GM21390 (cell line): ENCODE measurements around the gene SLC22A13.
"Not testable (repeated sequence)": the region's sequence is repeated elsewhere in the genome, so short reads cannot be mapped to it uniquely, and the experiment has no call there.

ENCODE experiments used
- ATAC-seq: cut with Tn5 transposase; IDR thresholded peaks from one replicate; pipeline ENCODE4 v1.9.1; 2021; ENCODE audit not compliant: unreplicated experiment

The SLC22A13 gene

GRCh38 chr3:38297947-38298711, 32.5 kb downstream of the SLC22A13 start:
- no peak for ATAC-seq

DNA sequence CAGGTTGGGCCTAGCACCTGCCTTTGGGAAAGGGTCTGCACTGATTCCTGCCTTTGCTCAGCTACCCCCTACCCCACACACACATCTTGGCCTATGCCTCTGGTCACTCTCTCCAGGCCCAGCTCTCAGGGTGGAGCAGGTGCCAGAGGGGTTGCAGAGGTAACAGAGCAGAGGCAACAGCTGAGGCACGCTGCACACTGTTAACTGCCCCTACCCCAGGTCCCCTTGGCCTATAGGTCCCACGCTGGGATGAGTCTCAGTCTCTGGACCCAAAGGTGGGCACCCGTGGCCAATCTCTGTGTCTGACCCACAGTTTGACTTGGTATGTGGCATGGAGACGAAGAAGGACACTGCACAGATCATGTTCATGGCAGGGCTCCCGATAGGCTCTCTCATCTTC, 41.3 kb downstream of the SLC22A13 start:
- ATAC-seq = no peak

DNA sequence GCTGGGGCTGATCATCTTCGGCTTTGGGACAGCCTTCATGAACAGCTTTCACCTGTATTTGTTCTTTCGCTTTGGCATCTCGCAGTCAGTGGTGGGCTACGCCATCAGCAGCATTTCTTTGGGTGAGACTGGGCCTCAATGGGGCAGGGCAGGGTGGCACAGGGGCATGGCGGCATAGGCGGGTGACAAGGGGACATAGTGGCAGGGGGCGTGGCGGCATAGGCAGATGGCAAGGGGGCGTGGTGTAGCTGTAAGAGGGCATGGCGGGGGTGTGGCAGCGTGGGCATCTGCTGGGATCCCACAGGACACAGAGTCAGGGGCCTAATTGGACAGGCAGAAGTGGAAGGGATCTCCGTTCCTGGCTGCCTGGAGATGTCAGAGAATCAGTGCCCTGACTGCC, 42.0 kb downstream of the SLC22A13 start:
- no peak for ATAC-seq

DNA sequence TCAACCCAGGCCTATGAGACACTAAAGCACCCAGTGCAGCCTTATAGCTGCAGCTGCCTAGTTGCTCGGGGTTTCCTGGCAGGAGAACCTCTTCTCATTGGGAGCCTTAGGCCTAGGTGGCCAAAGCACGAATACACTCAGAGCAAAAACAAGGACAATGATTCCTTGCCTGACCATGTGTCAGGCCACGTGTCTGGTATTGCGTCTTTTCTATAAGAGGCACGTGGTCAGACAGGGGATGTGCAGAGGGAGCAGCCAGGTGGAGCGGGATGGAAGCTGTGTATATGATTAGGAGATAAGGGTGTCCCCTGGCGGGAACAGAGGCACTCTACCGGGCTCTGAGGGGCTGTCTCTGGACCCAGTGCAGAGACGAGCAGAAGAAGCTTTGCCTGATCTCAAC, 42.8 kb downstream of the SLC22A13 start:
- no peak for ATAC-seq

GRCh38 chr3:38311476-38311875, 45.9 kb downstream of the SLC22A13 start:
- ATAC-seq = no peak

- no peak for ATAC-seq
These were observed 46.3 kb downstream of the SLC22A13 start for GRCh38 chr3:38311941-38312340.

DNA sequence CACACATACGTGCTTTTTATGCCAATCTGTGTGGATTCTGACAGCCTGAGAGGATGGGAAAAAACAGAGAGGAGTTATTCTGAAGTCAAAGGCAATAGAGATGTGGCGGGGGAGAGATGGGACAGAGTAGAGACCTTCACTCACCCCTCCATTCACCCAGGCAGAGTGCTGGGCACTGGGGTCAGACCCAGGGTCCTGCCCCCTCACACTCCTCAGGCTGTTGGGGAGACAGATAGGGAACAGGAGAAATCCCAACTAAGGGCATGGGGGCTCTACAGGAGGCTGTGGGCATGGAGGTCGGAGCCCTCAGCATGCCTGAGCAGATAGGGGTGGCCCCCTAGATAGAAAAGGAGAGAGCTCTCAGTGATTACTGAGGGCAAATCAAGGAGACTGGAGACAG, 46.7 kb downstream of the SLC22A13 start:
- no peak for ATAC-seq

- ATAC-seq = no peak
These were observed 47.7 kb downstream of the SLC22A13 start for GRCh38 chr3:38313263-38313662.

DNA sequence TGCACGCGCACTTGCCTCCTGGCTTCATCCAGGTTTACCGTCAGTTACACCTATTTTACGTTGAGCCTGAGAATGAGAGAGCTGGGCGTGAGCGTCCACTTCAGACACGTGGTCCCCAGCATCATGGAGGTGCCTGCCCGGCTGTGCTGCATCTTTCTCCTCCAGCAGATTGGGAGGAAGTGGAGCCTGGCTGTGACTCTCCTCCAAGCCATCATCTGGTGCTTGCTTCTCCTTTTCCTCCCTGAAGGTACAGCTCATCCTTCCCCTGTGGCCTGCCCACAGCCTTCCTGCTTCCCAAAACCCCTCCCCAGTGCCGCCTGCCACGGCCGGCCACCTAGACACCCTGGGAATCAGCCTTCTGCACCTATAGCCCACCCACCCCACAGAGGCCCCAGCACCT, 48.1 kb downstream of the SLC22A13 start:
- ATAC-seq = no peak

GRCh38 chr3:38314112-38314763, 48.6 kb downstream of the SLC22A13 start:
- no peak for ATAC-seq

DNA sequence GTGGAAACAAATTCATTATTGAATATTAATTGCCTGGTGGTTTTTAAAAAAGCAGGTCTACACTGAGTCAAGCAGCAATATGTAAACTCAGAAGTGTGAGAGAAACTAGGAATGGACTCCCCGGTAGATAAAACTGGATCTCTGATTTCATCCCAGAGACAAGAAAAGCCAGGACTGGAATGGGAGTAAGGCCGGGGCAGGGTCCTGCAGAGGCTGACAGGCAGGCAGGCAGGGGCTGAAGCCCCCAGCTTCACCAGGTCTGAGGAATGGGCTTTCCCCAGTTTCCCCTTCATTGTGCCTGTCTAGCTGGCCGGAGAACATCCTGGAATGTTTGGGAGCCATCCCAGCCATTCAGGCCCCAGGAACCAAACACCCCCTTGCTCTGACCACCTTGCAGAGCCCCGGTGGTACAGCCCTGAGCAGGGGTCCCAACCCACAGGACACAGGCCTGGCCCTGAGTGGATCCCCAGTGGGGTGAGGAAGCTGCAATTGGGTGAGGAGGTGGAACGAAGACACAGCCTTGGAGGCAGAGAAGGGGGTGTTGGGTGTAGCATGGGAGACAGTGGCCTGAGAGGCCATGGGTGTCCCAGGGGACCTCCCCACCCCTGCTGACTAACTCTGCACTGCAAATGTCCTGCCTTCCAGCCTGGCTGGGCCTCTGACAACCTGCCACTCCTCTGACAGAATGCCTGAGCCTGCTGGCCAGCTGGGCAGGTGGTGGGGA, 49.3 kb downstream of the SLC22A13 start:
- no peak for ATAC-seq

DNA sequence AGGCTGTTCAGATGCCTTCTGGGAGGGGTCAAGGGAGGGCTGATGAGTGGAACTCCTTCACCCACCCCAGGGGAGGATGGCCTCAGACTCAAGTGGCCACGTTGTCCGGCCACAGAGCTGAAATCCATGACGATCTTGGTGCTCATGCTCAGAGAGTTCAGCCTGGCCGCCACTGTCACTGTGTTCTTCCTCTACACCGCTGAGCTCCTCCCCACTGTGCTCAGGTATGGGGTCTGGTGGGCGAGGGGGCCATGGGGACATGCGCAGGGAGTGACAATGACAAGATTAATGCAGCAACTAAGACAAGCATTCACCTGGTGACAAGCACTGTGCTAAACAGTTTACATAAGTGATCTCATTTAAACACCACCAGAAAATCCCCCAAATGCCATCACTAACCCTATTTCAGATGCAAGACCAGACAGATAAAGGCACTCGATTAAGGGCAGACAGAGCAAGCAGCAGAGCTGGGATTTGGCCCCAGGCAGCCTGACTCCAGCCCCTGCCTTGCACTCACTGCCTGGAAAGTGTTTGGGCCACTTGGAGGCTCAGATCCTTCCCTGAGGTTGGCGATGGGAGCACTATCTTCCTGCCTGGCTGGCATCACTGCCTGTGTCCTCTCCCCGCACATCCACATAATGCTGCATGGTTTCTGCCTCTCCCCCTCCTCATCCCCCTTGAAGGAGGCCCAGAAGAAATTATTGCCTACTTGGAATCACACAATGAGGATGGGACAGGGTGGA, 50.0 kb downstream of the SLC22A13 start:
- ATAC-seq = no peak

- no peak for ATAC-seq
These were observed 51.0 kb downstream of the SLC22A13 start for GRCh38 chr3:38316356-38317191.

DNA sequence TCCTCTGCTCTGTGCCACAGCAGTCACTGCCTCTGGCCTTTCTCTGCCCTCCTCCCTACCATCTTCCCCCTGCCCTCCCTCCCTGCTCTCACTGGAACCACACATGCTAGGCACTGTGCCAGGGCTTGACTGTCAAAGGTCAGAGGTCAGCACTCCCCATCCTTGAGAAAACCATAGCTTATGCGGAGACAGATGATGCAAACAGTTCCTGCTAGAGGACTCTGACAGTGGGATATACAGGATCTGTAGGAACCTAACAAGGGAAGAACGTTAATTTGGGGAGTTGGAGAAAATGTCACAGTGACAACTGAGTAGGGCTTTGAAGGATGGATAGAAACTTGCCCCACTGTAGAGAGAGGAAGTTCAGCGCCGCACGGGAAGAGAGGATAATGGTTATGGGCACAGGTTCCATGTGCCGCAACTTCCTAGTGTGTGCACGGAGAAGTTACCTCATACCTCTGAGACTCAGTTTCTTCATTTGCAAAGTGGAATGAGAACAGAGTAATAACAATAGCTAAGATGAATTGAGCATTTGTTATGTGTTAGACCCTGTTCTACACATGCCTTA, 51.7 kb downstream of the SLC22A13 start:
- ATAC-seq = no peak

GRCh38 chr3:38318766-38319671, 53.4 kb downstream of the SLC22A13 start:
- no peak for ATAC-seq

DNA sequence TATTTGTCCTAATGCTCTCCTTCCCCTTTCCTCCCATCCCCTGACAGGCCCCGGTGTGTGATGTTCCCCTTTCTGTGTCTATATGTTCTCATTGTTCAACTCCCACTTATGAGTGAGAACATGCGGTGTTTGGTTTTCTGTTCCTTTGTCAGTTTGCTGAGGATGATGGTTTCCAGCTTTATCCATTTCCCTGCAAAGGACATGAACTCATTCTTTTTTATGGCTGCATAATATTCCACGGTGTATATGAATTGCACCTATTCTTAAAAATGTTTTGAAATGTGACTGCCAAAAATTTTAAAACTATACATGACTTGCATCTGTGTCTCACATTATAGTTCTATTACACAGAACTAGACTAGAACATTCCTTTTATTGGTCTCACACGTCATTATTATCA, 55.0 kb downstream of the SLC22A13 start:
- ATAC-seq = not testable (repeated sequence)

- no peak for ATAC-seq
These were observed 57.4 kb downstream of the SLC22A13 start for GRCh38 chr3:38323060-38323459.

DNA sequence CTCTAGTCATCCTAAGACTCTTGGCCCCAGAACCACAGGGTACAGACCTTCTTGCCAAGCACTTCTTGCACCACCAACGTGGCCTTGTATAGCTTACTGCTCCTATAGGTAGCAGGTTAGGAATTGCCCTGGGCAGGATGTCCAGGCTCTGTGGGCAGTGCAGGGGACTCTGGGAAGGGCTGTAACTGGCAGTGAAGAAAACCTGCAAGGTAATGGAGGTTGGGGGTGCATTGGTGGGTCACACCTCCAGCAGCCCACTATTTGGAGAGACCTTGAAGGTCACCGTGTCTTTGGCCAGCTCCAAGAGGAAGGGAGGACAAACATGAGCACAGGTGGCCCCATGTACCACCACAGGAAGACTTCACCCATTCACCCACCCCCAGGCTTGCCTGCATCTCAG, 59.6 kb downstream of the SLC22A13 start:
- no peak for ATAC-seq
